ENCODE data around the gene KCNIP1. TPM values are rescaled to one million over a fixed set of nuclear protein-coding genes. Genes with fewer than 3 reads are reported as not detected.

Gene KCNIP1
- total and polyA plus RNA-seq, 2 of the 13 experiments (the other 11 are each of a cell fraction or from before 2014, with no cell fraction given), result not detected

DNA sequence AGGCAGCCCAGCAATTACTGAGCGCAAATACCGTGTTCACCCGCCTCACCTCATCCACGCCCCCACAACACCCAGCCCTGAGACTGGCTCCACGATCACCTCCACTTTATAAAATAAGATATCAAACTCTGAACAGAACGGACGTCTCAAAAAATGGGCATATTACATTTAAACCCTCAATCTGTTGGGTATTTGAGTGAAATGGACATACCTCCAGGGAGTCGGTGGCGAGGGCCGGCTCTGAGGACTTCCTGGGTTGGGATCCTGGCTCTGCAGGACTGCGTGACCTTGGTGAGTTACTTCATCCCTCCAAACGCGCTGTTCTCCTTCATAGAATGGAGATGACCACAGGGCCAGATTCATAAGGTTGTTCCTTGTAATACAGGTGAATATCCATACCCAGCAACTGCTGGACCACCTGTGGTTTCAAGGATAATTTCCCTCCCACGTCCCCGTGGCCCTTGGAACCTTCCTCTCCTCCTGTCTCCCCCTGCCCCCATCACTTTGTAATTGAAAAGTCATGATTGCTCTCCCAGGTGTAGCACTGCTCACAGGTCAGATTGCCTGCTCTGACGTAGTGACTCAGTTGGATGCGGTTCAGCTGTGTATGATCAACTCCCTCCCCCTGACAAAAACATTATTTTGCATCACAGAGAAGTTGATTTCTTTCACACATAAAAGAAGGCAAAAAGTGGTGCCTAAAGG lies 135.6 kb downstream of the KCNIP1 start:
- DNase-seq (ENCODE audit: low spot score) (no peak), ATAC-seq (no peak), FAIRE-seq (no peak)
- ChIA-PET POLR2A (no interaction called here), CTCF (ENCODE audit: low intra/inter-chr PET ratio, low total read pairs) (interaction anchor here (2.0 kb wide), 1 partner anchor 152 kb away, joined by 10 read pairs; no protein-coding TSS in a partner anchor)
- TF ChIP-seq CERS6 (CRISPR knock-in tag; IDR thresholded peaks at IDR 0.05) (no peak), TFDP2 (CRISPR knock-in tag; IDR thresholded peaks at IDR 0.05) (no peak), PHF21A (CRISPR knock-in tag; IDR thresholded peaks at IDR 0.05) (no peak), GMEB1 (CRISPR knock-in tag; IDR thresholded peaks at IDR 0.05; ENCODE audit: borderline replicate concordance) (no peak), KDM5A (IDR thresholded peaks at IDR 0.05; ENCODE audit: borderline replicate concordance, low read length) (no peak), SRSF9 (IDR thresholded peaks at IDR 0.05; ENCODE audit: borderline replicate concordance, insufficient read depth, low read depth, low read length, poor library complexity, severe bottlenecking) (no peak), EHMT2 (IDR thresholded peaks at IDR 0.05; ENCODE audit: borderline replicate concordance, low read depth, low read length) (no peak), ZNF605 (CRISPR knock-in tag; IDR thresholded peaks at IDR 0.05) (no peak), XBP1 (CRISPR knock-in tag; IDR thresholded peaks at IDR 0.05) (no peak), ZNF572 (CRISPR knock-in tag; IDR thresholded peaks at IDR 0.05) (no peak), JUND (CRISPR knock-in tag; IDR thresholded peaks at IDR 0.05) (no peak), SALL2 (CRISPR knock-in tag; IDR thresholded peaks at IDR 0.05) (no peak), ZFP1 (CRISPR knock-in tag; IDR thresholded peaks at IDR 0.05) (no peak), ZNF382 (CRISPR knock-in tag; IDR thresholded peaks at IDR 0.05; ENCODE audit: borderline replicate concordance) (no peak), NBN (conservative IDR thresholded peaks at IDR 0.05) (no peak)
- TF ChIP-seq, protein P1, sequence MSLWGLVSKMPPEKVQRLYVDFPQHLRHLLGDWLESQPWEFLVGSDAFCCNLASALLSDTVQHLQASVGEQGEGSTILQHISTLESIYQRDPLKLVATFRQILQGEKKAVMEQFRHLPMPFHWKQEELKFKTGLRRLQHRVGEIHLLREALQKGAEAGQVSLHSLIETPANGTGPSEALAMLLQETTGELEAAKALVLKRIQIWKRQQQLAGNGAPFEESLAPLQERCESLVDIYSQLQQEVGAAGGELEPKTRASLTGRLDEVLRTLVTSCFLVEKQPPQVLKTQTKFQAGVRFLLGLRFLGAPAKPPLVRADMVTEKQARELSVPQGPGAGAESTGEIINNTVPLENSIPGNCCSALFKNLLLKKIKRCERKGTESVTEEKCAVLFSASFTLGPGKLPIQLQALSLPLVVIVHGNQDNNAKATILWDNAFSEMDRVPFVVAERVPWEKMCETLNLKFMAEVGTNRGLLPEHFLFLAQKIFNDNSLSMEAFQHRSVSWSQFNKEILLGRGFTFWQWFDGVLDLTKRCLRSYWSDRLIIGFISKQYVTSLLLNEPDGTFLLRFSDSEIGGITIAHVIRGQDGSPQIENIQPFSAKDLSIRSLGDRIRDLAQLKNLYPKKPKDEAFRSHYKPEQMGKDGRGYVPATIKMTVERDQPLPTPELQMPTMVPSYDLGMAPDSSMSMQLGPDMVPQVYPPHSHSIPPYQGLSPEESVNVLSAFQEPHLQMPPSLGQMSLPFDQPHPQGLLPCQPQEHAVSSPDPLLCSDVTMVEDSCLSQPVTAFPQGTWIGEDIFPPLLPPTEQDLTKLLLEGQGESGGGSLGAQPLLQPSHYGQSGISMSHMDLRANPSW (CRISPR knock-in tag; IDR thresholded peaks at IDR 0.05; ENCODE audit: borderline replicate concordance), result no peak
- Histone ChIP-seq H2AFZ (ENCODE audit: low read length) (no peak overlapping the region), H3K4me2 (ENCODE audit: low read depth, low read length) (no peak overlapping the region), H3K27ac (ENCODE audit: extremely low read length, insufficient read depth, low read length) (no peak overlapping the region), H3K4me3 (replicated peaks in 1 of 3; ENCODE audit: insufficient read depth in 1 of 3, low read depth in 2 of 3, low read length in 3 of 3) (no peak overlapping the region), H3K4me1 (ENCODE audit: insufficient read depth, low read length) (no peaks in the 10 kb centered on the region), H3K27me3 (ENCODE audit: control insufficient read depth in 1 of 2, insufficient read depth in 2 of 2, low read length in 2 of 2) (peaks cover 2 to 24% of the 10 kb centered on the region in 2 experiments; a peak in 2 of 5 replicates), H3K79me2 (ENCODE audit: insufficient read depth, low read length) (no peaks in the 10 kb centered on the region), H3K9ac (ENCODE audit: insufficient read depth, low read depth, low read length) (no peak overlapping the region), H4K20me1 (ENCODE audit: insufficient read depth, low read length) (no peaks in the 10 kb centered on the region), H3K9me3 (ENCODE audit: low read length) (no peaks in the 10 kb centered on the region), H3K36me3 (replicated peaks in 1 of 2; ENCODE audit: control insufficient read depth in 1 of 2, insufficient read depth in 2 of 2, low read length in 2 of 2) (no peaks in the 10 kb centered on the region)
- intact Hi-C loops (cut with micrococcal nuclease; ENCODE audit: unreplicated experiment) (loop anchor here (10.0 kb wide), 1 partner anchor 105 kb away; no protein-coding TSS in a partner anchor), in situ Hi-C loops (cut with HindIII; ENCODE audit: extremely low pct_ligation_motif_present, low pct_unique_long_range_greater_than_20kb) (no loop called here)
- 48% methylated on average over 12 of the region's 17 CpGs for WGBS (ENCODE audit: low lambda C conversion rate)
- no TSS peak for BruUV-seq (replicated peaks)

Measured in HepG2 (cell line).